Muscle of back (tissue), 11 donors: ENCODE results near the gene COLEC11. TPM values are rescaled to one million over a fixed set of nuclear protein-coding genes. Genes with fewer than 3 reads are reported as not detected.
"Not testable (repeated sequence)": the region's sequence is repeated elsewhere in the genome, so short reads cannot be mapped to it uniquely, and the experiment has no call there.

ENCODE experiments used
- DNase-seq, 3 donors: peaks; one replicate each; pipeline versions ENCODE4 v3.0.0 to v3.0.0-alpha.2; 2013
- polyA plus RNA-seq, 10 donors: library from polyadenylated mRNA; unstranded; fragments of 120-200 nt; gene quantifications; one replicate each; pipeline ENCODE4 v1.2.1, GENCODE V29; 2013; ENCODE audit not compliant: insufficient read length in 10 of 10

COLEC11 gene
- polyA plus RNA-seq, 10 donors: 0.26 to 1.4 (median 0.49) TPM; not detected in 2

GRCh38 chr2:3604991-3605961 lies 10.4 kb downstream of the COLEC11 start:
- peak; percentile 24 to 61 (median 43) for DNase-seq

GRCh38 chr2:3606028-3606369 lies 11.1 kb downstream of the COLEC11 start:
- DNase-seq: no peak

GRCh38 chr2:3606370-3607201 lies 11.7 kb downstream of the COLEC11 start:
- no peak for DNase-seq

GRCh38 chr2:3608373-3609278 lies 13.7 kb downstream of the COLEC11 start:
- DNase-seq: no peak

GRCh38 chr2:3609279-3609673 lies 14.4 kb downstream of the COLEC11 start:
- DNase-seq: not testable (repeated sequence)

GRCh38 chr2:3610415-3610814 lies 15.5 kb downstream of the COLEC11 start:
- DNase-seq: no peak

GRCh38 chr2:3610881-3611505 lies 16.1 kb downstream of the COLEC11 start:
- DNase-seq: no peak

GRCh38 chr2:3611589-3611988 lies 16.7 kb downstream of the COLEC11 start:
- DNase-seq: no peak

GRCh38 chr2:3612639-3613523 lies 18.0 kb downstream of the COLEC11 start:
- no peak for DNase-seq

- DNase-seq: no peak
Measured at GRCh38 chr2:3613524-3613905, 18.6 kb downstream of the COLEC11 start.

- not testable (repeated sequence) for DNase-seq
Measured at GRCh38 chr2:3614743-3615142, 19.8 kb downstream of the COLEC11 start.

GRCh38 chr2:3615541-3616200 lies 20.8 kb downstream of the COLEC11 start:
- DNase-seq: not testable (repeated sequence)

GRCh38 chr2:3616435-3617197 lies 21.7 kb downstream of the COLEC11 start:
- not testable (repeated sequence) for DNase-seq

GRCh38 chr2:3617198-3617890 lies 22.4 kb downstream of the COLEC11 start:
- DNase-seq: no peak

- DNase-seq: no peak
Measured at GRCh38 chr2:3618367-3618766, 23.5 kb downstream of the COLEC11 start.

GRCh38 chr2:3619033-3619432 lies 24.1 kb downstream of the COLEC11 start:
- DNase-seq: no peak

GRCh38 chr2:3619661-3620060 lies 24.7 kb downstream of the COLEC11 start:
- DNase-seq: not testable (repeated sequence)

GRCh38 chr2:3620834-3621233 lies 25.9 kb downstream of the COLEC11 start:
- no peak for DNase-seq
